ENCODE results near the gene PARD3. TPM values are rescaled to one million over a fixed set of nuclear protein-coding genes. Genes with fewer than 3 reads are reported as not detected.

Gene PARD3
- total RNA-seq, 2 donors from 2014 or later = 31.6 to 41.6 TPM

GRCh38 chr10:34553747-34554146 is 261.3 kb downstream of the PARD3 start:
- Histone ChIP-seq H3K36me3 (no peaks in the 10 kb centered on the region), H3K4me1 (peaks cover 0 to 2% of the 10 kb centered on the region in 2 donors), H3K9me3 (no peaks in the 10 kb centered on the region), H3K4me3 (no peak overlapping the region), H3K27me3 (no peaks in the 10 kb centered on the region), H3K27ac (no peak overlapping the region)
- no peak for DNase-seq (ENCODE audit: low spot score)
- TF ChIP-seq, protein P1, sequence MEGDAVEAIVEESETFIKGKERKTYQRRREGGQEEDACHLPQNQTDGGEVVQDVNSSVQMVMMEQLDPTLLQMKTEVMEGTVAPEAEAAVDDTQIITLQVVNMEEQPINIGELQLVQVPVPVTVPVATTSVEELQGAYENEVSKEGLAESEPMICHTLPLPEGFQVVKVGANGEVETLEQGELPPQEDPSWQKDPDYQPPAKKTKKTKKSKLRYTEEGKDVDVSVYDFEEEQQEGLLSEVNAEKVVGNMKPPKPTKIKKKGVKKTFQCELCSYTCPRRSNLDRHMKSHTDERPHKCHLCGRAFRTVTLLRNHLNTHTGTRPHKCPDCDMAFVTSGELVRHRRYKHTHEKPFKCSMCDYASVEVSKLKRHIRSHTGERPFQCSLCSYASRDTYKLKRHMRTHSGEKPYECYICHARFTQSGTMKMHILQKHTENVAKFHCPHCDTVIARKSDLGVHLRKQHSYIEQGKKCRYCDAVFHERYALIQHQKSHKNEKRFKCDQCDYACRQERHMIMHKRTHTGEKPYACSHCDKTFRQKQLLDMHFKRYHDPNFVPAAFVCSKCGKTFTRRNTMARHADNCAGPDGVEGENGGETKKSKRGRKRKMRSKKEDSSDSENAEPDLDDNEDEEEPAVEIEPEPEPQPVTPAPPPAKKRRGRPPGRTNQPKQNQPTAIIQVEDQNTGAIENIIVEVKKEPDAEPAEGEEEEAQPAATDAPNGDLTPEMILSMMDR (IDR thresholded peaks at IDR 0.05) = no peak

GRCh38 chr10:34551295-34551694 is 263.8 kb downstream of the PARD3 start:
- Histone ChIP-seq H3K27me3 (no peaks in the 10 kb centered on the region), H3K27ac (no peak overlapping the region), H3K9me3 (no peaks in the 10 kb centered on the region), H3K4me3 (no peak overlapping the region), H3K36me3 (no peaks in the 10 kb centered on the region), H3K4me1 (peaks cover 0 to 4% of the 10 kb centered on the region in 2 donors)
- no peak for DNase-seq (ENCODE audit: low spot score)
- TF ChIP-seq, protein P1 (IDR thresholded peaks at IDR 0.05) = no peak

DNA sequence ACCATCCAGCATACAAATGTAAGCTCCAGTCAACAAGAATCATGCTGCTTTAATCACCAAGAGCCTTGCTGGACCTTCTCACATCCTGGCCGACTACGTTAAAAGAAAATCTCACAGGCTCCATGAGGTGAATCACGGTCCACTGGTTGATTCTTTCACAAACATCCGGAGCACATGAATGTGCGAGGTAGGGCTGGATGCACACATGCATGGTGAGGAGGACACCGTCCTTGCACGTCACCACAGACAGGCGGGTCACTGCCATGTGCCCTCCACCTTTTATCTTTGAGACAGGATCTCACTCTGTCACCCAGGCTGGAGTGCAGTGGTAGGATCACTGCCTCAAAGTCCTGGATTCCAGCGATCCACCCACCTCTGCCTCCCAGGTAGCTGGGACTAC is 265.1 kb downstream of the PARD3 start:
- no peak for DNase-seq (ENCODE audit: low spot score)
- no peak overlapping the region for H3K27ac ChIP-seq

GRCh38 chr10:34549001-34549400 is 266.1 kb downstream of the PARD3 start:
- Histone ChIP-seq H3K9me3 (no peaks in the 10 kb centered on the region), H3K4me1 (peaks cover 0 to 4% of the 10 kb centered on the region in 2 donors), H3K27me3 (no peaks in the 10 kb centered on the region), H3K4me3 (no peak overlapping the region), H3K36me3 (no peaks in the 10 kb centered on the region), H3K27ac (no peak overlapping the region)
- no peak for DNase-seq (ENCODE audit: low spot score)
- TF ChIP-seq, protein P1 (IDR thresholded peaks at IDR 0.05) = no peak

More for the DNA sequence above, 265.1 kb downstream of the PARD3 start:
- TF ChIP-seq, protein P1 (IDR thresholded peaks at IDR 0.05) = no peak
- H3K4me3 ChIP-seq = no peak overlapping the region
- peaks cover 0 to 4% of the 10 kb centered on the region in 2 donors for H3K4me1 ChIP-seq
- no peaks in the 10 kb centered on the region for H3K9me3 ChIP-seq
- H3K27me3 ChIP-seq = no peaks in the 10 kb centered on the region
- H3K36me3 ChIP-seq = no peaks in the 10 kb centered on the region

GRCh38 chr10:34548466-34548865 is 266.6 kb downstream of the PARD3 start:
- no peaks in the 10 kb centered on the region for H3K36me3 ChIP-seq
- H3K9me3 ChIP-seq = no peaks in the 10 kb centered on the region
- no peaks in the 10 kb centered on the region for H3K27me3 ChIP-seq
- no peak overlapping the region for H3K27ac ChIP-seq
- H3K4me3 ChIP-seq = no peak overlapping the region
- no peak for DNase-seq (ENCODE audit: low spot score)
- H3K4me1 ChIP-seq = peaks cover 0 to 4% of the 10 kb centered on the region in 2 donors
- TF ChIP-seq, protein P1 (IDR thresholded peaks at IDR 0.05) = no peak

- Histone ChIP-seq H3K9me3 (no peaks in the 10 kb centered on the region), H3K4me1 (peaks cover 0 to 4% of the 10 kb centered on the region in 2 donors), H3K27ac (no peak overlapping the region), H3K27me3 (no peaks in the 10 kb centered on the region), H3K36me3 (no peaks in the 10 kb centered on the region), H3K4me3 (no peak overlapping the region)
- no peak for DNase-seq (ENCODE audit: low spot score)
- TF ChIP-seq, protein P1 (IDR thresholded peaks at IDR 0.05) = no peak
Observed at GRCh38 chr10:34547695-34548094, 267.4 kb downstream of the PARD3 start.
